ENCODE results near the gene KANK2. TPM values are rescaled to one million over a fixed set of nuclear protein-coding genes. Genes with fewer than 3 reads are reported as not detected.
A peak's percentile ranks its signal among the peaks of the same experiment; 100 is the strongest.

The KANK2 gene
- total and polyA plus RNA-seq, 10 of the 15 experiments (the other 5 are each of a cell fraction or from before 2014, with no cell fraction given): 4.9 to 33.0 (median 21.0) TPM

GRCh38 chr19:11195681-11196080, 1.7 kb downstream of the KANK2 start:
- no peak for FAIRE-seq
- POLR2A ChIA-PET: interaction anchor here (0.6 kb wide), 1 partner anchor 68 kb away, joined by 6 read pairs; no protein-coding TSS in a partner anchor
- CTCF ChIA-PET: no interaction called here
- SMC1A ChIA-PET (ENCODE audit: uncharacterized antibody, unreplicated experiment): no interaction called here
- H2AFZ ChIP-seq (ENCODE audit: control insufficient read depth, low read depth, low read length): no peak overlapping the region
- no peak overlapping the region for H3K4me3 ChIP-seq
- H3K27ac ChIP-seq (ENCODE audit: control insufficient read depth, insufficient read depth): no peak overlapping the region
- in situ Hi-C loops (cut with MboI) (no loop called here), intact Hi-C loops (cut with micrococcal nuclease; ENCODE audit: unreplicated experiment) (loop anchor here (2.0 kb wide), 1 partner anchor 41 kb away; the partner anchor contains the start of gene SPC24)
- DNase-seq (ENCODE audit: low read depth, low spot score): no peak
- H3K36me3 ChIP-seq (ENCODE audit: control insufficient read depth in 2 of 2, insufficient read depth in 2 of 2, low read length in 1 of 2): no peaks in the 10 kb centered on the region; a peak in 1 of 4 replicates
- peak overlapping the region; percentile 79 for H3K4me2 ChIP-seq (ENCODE audit: control insufficient read depth, insufficient read depth)
- no peak for ATAC-seq
- peaks cover 22% of the 10 kb centered on the region for H3K4me1 ChIP-seq (ENCODE audit: control insufficient read depth, insufficient read depth, low read length)
- TF ChIP-seq FOS (IDR thresholded peaks at IDR 0.05; ENCODE audit: borderline replicate concordance, extremely low read depth, insufficient read length): no peak
- TF ChIP-seq, protein P1, sequence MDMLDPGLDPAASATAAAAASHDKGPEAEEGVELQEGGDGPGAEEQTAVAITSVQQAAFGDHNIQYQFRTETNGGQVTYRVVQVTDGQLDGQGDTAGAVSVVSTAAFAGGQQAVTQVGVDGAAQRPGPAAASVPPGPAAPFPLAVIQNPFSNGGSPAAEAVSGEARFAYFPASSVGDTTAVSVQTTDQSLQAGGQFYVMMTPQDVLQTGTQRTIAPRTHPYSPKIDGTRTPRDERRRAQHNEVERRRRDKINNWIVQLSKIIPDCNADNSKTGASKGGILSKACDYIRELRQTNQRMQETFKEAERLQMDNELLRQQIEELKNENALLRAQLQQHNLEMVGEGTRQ (IDR thresholded peaks at IDR 0.05; ENCODE audit: borderline replicate concordance, low read depth, low read length): no peak
- no peak for TF ChIP-seq REST (IDR thresholded peaks at IDR 0.05; ENCODE audit: low read depth, low read length)
- TF ChIP-seq WRNIP1 (IDR thresholded peaks at IDR 0.05; ENCODE audit: borderline replicate concordance, low read depth, low read length): no peak
- TF ChIP-seq SMARCA5 (IDR thresholded peaks at IDR 0.05): no peak
- no peak for TF ChIP-seq NFYB (IDR thresholded peaks at IDR 0.05; ENCODE audit: insufficient read depth, low read depth, low read length)
- TF ChIP-seq SUZ12 (IDR thresholded peaks at IDR 0.05; ENCODE audit: unreplicated experiment): no peak
- H3K9ac ChIP-seq (ENCODE audit: control insufficient read depth, insufficient read depth, low read length): no peak overlapping the region
- no peaks in the 10 kb centered on the region for H4K20me1 ChIP-seq (ENCODE audit: control insufficient read depth, insufficient read depth)
- H3K79me2 ChIP-seq (ENCODE audit: control insufficient read depth, insufficient read depth, low read length): peaks cover 3% of the 10 kb centered on the region
- H3K9me3 ChIP-seq (replicated peaks; ENCODE audit: control insufficient read depth, insufficient read depth, low read length): no peaks in the 10 kb centered on the region; the same call in 2 of the 3 replicates
- no peaks in the 10 kb centered on the region for H3K27me3 ChIP-seq (replicated peaks in 1 of 2; ENCODE audit: control insufficient read depth in 2 of 2, insufficient read depth in 2 of 2, low read length in 1 of 2)
- RAD21 ChIA-PET (ENCODE audit: unreplicated experiment): no interaction called here
- 68% methylated on average over 12 of the region's 12 CpGs for WGBS (ENCODE audit: insufficient coverage, insufficient replicate concordance, low lambda C conversion rate, missing lambda C conversion rate)
- no TSS peak for BruUV-seq (replicated peaks)

Data from GM12878 (cell line).